GM18867 (cell line): ENCODE results near the gene TMEM80.
"Not testable (repeated sequence)": the region's sequence is repeated elsewhere in the genome, so short reads cannot be mapped to it uniquely, and the experiment has no call there.

Source experiments
- ATAC-seq: cut with Tn5 transposase; IDR thresholded peaks from one replicate; pipeline ENCODE4 v1.9.1; 2021; ENCODE audit warnings: mild to moderate bottlenecking, moderate library complexity; ENCODE audit not compliant: unreplicated experiment

The TMEM80 gene

GRCh38 chr11:695538-696248, at the start of gene TMEM80:
Gene TMEM80, plus strand, starts transcription at chr11:695816. Its CDS starts 12 bp downstream, at chr11:695828.
- peak; percentile 70 for ATAC-seq

GRCh38 chr11:646214-646613, 49.4 kb upstream of the TMEM80 start:
- no peak for ATAC-seq

GRCh38 chr11:647672-648158, 47.9 kb upstream of the TMEM80 start:
- not testable (repeated sequence) for ATAC-seq

DNA sequence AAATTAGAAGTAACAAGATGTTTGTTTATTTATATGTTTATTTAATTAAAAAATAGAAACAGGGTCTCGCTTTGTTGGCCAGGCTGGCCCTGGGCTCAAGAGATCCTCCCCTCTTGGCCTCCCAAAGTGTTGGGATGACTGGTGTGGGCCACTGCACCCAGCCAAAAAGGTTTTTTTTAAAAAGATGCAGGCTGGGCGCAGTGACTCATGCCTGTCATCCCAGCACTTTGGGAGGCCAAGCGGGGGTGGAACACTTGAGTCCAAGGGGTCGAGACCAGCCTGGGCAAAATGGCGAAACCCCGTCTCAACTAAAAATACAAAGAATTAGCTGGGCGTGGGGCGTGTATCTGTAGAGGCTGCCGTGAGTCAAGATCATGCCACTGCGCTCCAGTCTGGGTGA, 45.1 kb upstream of the TMEM80 start:
- no peak for ATAC-seq

- not testable (repeated sequence) for ATAC-seq
Observed at GRCh38 chr11:653136-653535, 42.5 kb upstream of the TMEM80 start.

GRCh38 chr11:653837-654236, 41.8 kb upstream of the TMEM80 start:
- ATAC-seq, result no peak

DNA sequence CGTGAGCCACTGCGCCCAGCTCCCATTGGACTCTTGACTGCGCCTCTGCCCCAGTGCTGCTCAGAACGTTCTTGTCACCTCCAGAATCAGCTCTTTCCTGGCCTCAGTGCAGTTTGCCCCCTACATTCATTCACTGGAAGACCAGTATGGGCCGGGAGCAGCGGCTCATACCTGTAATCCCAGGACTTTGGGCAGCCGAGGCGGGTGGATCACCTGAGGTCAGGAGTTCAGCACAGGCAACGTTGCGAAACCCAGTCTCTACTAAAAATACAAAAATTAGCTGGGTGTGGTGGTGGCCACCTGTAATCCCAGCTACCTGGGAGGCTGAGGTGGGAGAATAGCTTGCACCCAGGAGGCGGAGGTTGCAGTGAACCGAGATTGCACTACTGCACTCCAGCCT, 41.2 kb upstream of the TMEM80 start:
- ATAC-seq, result not testable (repeated sequence)

DNA sequence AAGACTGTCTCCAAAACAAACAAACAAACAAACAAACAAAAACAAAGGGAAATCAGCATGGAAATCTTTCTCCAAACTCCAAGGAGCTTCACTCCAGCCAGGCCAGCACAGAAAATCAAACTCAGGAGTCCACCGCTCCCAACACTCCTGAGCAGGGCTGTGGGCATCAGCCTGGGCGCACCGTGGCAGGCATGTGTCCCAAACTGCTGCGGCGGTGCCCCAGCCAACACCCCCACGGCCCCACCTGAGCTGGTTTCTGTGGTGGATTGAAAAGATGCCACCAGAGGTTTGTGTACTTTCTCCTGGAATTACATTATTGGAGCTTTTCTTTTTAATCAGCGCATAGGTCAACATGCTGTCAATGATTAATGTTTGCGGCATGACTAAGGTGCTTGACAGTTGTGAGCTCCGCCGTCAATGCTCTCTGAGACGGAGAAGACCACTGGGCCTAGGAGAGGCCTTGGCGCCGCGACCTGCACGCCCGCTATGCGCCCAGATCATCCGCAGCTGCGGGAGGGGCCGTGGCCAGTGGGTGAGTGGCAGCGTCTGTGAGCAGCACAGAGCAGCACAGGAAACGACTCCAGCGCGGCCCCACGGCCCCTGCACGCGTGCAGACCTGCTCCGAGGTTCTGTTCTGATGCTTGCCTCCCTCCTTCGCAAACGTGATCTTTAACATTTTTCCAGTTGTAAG, 40.4 kb upstream of the TMEM80 start:
- no peak for ATAC-seq

- no peak for ATAC-seq
Observed at GRCh38 chr11:656426-656825, 39.2 kb upstream of the TMEM80 start.

DNA sequence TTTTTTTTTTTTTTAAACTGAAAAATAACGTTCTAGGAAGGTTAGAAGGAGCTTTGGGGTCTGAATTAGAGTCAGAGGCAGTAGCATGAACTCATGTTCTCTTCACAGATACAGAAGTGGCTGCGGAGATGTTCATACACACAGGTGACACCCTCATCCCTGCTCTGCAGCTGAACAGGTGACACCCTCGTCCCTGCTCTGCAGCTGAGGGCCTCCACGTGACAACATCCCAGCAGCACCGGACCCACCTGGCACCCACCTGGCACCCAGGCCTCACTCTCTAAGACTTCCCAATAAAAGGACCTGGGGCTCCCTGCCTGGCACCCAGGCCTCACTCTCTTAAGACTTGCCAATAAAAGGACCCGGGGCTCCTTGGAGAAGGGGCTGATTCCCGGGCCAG, 38.8 kb upstream of the TMEM80 start:
- ATAC-seq, result no peak

- no peak for ATAC-seq
Observed at GRCh38 chr11:657691-658126, 37.9 kb upstream of the TMEM80 start.

- no peak for ATAC-seq
Observed at GRCh38 chr11:659532-660085, 36.0 kb upstream of the TMEM80 start.

- no peak for ATAC-seq
Observed at GRCh38 chr11:660281-660680, 35.3 kb upstream of the TMEM80 start.

DNA sequence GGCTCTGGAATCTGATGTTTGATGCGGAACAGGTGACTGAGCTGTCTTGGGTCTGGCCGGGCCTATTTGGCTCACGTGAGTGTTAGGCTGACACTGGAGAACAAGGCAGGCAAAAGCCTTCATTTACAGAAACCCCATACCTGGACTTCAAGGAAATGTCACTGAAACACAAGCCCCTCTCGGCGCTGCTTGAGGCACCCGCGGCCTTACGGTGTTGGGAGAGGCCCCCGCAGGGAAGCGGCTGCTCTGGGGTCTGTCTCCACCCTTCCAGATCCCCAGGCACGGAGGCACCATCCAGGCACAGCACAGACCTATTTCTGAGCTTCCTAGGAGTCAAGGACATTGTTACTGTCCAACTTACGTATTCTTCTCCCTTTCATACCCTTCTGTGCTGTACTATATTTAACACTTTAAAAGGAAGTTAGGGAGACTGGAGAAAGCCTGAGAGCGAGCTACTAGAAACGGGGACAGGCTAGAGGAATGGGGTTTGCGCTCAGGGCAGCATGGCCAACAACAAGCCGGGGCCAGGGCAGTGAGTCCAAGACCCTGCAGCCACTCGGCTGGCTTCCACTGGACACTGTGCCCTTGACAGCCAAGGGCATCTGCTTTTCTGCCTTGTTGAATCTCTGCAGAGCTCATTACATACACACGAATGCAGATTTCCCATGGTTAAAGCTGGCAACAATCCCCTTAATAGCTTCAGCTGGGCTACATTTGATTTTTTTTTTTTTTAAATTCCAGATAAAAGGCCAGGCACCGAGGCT, 34.8 kb upstream of the TMEM80 start:
- no peak for ATAC-seq

GRCh38 chr11:662689-663274, 32.8 kb upstream of the TMEM80 start:
- ATAC-seq, result no peak

DNA sequence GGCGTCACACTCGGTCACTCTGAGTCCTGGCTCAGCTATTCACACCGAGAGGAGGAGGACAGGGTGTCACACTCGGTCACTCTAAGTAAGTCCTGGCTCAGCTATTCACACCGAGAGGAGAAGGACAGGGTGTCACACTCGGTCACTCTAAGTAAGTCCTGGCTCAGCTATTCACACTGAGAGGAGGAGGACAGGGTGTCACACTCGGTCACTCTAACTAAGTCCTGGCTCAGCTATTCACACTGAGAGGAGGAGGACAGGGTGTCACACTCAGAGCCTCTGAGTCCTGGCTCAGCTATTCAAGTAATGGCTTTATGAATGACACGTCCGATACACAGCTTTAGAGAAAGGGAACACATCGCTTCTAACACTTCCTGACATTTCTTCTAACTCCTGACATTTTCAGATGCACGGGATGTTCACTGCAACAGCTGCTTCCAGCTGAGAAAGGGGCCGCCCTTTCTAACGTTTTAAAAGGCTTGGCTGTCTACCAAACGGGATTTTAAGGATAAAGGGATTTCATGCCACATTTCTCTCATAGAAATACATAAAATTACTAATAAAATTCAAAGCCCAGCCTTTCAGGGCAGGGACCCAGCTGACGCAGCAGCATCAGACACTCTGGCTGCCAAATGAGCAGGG, 30.4 kb upstream of the TMEM80 start:
- ATAC-seq, result no peak

DNA sequence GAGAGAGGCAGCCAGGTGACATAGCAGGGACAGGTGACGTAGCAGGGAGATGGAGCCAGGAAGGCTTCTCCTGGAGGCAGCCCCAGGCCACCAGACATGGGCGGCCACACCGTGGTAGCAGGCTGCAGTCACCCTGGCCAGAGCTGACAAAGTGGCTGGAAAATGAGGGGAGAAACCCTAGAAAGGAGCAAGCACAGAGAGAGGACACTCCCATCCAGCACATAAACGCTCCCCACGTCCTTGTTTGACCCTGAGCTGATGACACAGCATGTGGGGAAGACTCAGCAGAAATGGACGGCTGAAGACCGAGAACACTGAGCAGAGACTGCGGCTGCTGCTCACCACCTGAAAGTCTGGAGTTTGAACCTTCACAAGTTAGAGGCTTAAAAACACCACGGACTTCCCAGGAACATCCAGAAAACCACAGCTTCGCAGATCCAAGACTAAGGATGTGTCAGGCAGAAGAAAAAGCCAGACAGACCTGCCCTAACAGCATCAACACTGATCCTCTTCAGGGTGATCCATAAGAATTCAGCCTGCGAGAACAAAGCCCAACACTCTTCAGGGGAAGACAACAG, 29.8 kb upstream of the TMEM80 start:
- no peak for ATAC-seq

DNA sequence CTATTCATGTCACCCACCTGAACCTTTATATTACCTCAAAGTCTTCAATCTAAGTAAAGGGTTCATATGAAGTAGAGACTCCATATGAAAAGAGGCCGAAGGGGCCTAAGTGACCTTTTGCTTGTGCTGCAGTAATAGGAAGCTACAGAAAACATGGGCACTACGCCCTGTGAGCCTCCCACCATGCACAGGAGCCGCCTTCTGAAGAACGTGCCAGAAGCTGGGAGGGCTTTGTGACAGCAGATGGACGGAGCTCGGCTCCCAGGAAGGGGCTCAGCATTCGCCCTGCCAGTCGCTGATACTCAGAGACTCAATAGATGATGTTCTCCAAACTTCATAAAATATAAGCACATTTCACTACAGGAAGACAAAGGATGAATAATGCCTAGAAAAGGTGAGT, 21.8 kb upstream of the TMEM80 start:
- no peak for ATAC-seq

GRCh38 chr11:674406-674805, 21.2 kb upstream of the TMEM80 start:
- ATAC-seq, result no peak

DNA sequence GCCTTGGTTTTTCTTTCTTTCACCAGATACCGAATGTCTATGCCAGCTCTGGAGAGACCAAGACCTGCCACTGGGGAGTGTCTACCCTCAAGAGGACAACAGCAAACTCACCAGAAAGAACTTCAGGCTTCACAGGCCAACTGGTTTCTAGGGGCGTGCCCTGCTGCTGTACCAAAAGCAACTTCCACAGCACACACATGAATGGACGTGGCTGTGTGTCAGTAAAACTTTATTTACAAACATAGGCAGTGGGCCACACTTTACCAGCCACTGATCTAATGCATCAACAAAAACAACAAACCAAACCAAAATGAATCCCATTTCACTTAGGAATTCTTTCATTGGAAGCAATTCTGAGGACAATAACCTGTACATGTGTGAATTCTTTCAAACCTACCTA, 17.3 kb upstream of the TMEM80 start:
- ATAC-seq, result no peak
